GM18511 (cell line): ENCODE results near the gene CRTC1.

Experiments
- ATAC-seq: cut with Tn5 transposase; IDR thresholded peaks from one replicate; pipeline ENCODE4 v1.9.1; 2021; ENCODE audit warnings: mild to moderate bottlenecking, moderate library complexity; ENCODE audit not compliant: unreplicated experiment

CRTC1 gene

DNA sequence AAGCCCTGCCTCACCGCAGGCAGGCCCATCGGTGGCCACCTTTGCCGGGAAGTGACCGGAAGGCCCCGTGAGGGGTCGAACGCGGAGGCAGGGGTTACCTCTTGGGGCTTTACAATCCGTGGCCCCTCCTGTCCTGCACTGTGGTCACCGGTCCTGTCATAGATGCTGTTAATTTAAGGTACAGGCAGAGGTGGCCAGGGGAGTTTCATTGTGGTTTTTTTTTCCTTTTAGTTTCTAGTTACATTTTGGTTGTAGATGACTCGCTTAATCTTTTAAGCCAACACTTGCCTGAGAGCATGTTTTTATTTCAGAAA is 94.6 kb downstream of the CRTC1 start:
- no peak for ATAC-seq

GRCh38 chr19:18778826-18779495 is 95.5 kb downstream of the CRTC1 start:
- ATAC-seq = no peak

- ATAC-seq = no peak
These were observed 96.6 kb downstream of the CRTC1 start for GRCh38 chr19:18780081-18780480.

GRCh38 chr19:18780631-18781030 is 97.2 kb downstream of the CRTC1 start:
- ATAC-seq = no peak

GRCh38 chr19:18781047-18781600 is 97.6 kb downstream of the CRTC1 start:
- ATAC-seq = no peak

DNA sequence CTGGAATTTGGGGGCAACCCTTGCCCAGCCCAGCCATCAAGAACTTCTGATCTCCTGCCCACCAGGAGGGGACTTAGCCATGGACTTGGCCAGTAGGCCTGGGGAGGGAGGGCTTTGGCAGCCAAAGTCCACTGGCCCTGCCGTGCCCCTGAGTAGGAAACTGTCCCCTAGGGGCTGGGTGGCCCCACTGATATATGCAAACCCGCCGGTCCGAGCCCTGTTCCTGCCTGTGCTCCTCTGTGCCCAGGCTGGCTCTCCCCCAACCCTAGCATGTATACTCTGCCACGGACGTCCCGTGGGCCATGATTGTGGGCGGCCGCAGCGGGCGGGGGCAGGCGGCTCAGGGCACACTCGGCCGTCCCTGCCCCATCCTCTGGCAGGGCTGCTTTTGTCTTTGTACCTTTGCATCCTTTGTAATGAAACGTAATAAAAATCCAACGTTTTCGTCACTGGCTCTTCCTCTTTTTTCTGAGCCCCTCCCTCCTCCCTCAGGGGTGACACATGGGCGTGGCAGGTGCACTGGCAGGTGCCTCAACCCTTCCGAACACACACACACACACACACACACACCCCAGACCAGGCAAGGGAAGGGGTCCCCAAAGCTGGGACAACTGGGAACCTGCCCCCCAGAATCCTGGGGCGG is 98.5 kb downstream of the CRTC1 start:
- ATAC-seq = no peak

- ATAC-seq = no peak
These were observed 99.2 kb downstream of the CRTC1 start for GRCh38 chr19:18782559-18783225.

DNA sequence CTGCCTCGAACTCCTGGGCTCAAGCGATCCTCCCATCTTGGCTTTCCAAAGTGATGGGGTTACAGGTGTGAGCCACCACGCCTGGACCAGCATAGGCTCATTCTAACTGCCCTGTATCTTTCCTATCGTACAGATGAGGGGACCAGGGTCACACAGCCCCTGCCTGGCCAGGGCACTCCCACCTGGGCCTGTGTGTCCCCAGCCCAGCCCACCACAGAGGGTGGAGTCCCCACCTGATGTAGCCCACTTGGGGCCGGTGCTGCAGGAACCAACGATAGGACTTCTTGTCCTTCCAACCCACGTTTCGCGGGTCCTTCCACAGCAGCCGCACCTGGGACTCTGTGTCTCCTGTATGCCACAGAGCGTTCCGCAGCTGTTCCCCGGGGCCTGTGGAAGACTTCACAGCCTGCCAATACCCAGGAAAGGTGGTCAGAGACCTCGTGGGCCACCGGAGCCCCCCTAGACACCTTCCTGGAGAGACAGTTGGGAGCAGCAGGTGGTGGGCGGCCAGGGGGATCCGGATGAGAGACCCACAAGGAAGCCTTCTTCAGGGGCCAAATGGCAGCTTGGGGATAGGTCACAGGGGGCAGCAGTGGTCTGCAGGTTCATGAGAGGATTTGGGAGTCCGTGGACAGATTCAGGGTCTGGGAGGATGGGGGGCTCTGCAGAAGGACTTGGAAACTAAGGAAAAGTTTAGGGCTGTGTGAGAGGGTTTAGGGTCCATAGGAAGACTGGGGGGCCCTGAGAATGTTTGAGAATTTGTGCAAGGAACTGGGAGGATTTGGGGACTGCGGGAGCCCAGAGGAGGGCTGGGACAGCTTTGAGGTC is 100.7 kb downstream of the CRTC1 start:
- ATAC-seq = no peak

DNA sequence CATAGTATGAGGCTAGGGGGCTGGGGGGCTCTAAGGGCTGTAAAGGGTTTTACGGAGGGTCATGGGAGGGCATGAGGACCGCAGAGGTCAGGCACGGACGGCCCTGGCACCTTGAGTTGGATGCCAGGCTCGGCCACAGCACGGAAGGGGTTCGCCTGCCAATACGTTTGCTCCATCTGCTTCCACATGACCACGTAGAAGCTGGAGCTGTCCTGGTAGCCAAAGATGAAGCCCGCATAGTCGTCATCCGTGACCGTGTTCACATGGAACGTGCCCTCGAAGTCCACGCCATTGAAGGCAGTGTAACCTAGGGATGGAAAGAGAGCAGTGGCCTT is 101.3 kb downstream of the CRTC1 start:
- no peak for ATAC-seq

- ATAC-seq = no peak
These were observed 102.0 kb downstream of the CRTC1 start for GRCh38 chr19:18785179-18786124.

GRCh38 chr19:18788529-18789421 is 105.3 kb downstream of the CRTC1 start:
- no peak for ATAC-seq

DNA sequence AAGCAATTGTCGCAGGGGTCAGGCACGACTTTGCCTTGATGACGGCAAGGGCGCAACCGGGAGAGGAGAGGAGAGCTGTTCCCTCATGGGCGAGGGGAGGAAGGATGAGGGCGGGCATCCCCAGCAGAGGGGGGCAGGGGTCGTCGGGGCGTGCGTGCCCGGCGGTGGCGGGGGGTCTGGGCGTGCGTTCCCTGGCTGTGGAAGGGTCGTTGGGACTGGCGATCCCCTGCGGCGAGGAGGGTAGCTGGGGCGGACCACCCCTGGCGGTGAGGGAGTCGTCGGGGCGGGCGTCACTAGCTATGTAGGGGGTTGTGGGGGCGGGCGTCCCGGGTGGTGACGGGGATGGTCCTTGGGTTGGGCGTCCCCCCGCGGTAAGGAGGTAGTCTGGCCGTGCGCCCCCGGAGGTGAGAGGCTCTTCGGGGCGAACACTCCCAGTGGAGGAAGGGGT is 106.0 kb downstream of the CRTC1 start:
- no peak for ATAC-seq

DNA sequence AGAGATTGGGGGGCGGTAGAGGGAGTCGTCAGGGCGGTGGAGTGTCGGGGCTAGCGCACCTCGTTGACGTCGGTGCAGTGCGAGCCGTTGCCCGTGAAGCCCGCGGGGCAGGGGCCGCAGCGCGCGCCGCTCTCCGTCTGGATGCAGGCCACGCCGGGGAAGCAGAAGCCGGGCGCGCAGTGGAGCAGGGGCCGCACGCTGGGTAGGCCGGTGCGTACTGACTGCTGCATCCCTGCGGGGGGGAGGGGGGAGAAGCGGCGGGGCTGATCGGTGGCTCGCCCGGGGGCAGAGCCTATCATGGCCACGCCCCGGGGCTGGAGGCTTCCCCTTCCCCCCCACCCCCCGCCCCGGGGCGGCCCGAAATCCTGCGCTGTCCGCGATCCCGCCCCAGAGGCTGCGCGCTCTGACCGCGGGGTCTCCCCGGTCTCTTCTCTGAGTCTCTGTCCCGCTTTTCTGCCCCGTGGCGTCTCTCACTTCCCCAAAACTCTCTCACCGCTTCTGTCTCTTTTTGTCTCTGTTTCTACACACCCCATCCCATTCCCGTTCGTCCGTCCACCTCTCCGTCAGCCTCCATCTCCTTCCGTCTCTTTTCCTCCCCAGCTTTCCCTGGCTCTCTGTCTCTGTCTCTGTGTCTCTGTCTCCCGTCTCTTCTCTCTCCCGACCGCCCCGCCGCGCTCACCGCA is 106.5 kb downstream of the CRTC1 start:
- ATAC-seq = no peak

GRCh38 chr19:18790566-18791314 is 107.3 kb downstream of the CRTC1 start, which contains the start of gene COMP:
Gene COMP (minus strand): TSS chr19:18791305. CDS start chr19:18791269, 36 bp downstream.
- no peak for ATAC-seq

GRCh38 chr19:18791315-18791678 is 107.8 kb downstream of the CRTC1 start:
- ATAC-seq = no peak

- ATAC-seq = no peak
These were observed 109.2 kb downstream of the CRTC1 start for GRCh38 chr19:18792661-18793060.

DNA sequence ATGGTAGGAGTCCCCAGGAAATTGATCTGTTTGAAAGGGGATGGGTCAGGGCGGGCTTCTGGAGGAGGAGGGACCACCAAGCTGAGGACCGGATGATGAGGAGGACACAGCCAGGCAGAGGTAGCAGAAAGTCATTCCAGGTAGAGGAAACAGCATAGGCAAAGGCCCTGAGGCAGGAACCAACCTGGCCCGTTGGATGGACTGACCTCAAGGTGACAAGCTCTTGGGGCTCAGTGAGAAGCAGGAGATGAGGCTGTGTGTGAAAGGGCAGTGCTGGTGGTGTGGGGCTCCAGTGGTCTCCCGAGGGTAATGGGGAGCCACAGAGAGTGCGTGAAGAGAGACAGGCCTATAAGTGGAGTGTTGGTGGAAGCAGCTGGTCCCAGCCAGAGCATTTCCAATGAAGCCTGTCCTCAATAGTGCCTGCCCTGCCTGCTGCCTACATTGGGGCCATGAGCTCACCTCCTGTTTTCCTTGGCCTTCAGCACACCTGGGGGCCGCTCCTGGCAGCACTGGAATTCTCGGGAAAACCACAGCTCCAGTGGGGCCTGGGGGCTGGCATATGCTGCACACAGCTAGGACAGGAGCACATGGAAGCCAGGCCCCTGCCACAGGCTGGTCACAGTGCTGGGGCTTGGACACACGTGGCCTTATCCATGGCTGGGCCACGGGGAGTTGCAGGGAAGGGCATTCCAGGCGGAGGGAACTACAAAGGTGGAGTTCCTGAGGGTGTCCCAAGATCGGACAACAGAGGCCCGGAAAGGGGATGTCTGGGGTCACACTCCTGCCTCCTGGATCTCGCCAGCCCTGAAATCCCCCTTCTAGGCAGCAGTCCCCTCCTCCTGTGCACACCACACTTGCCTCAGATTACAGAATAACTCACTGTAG is 109.9 kb downstream of the CRTC1 start:
- no peak for ATAC-seq
